Esophagus squamous epithelium (tissue), 4 donors: ENCODE measurements around the gene TADA2B.

Experiments used
- CTCF ChIP-seq, 6 experiments: fragments of 450-650 bp in 4 of 6; fragments of 200-600 bp in 2 of 6; sonication (generic) in 2 of 6; IDR thresholded peaks; one replicate each; pipeline ENCODE4 v1.5.1; 2016 to 2019; ENCODE audit warnings: antibody characterized with exemption in 6 of 6, mild to moderate bottlenecking in 4 of 6, moderate library complexity in 4 of 6
- POLR2A ChIP-seq, 4 donors: fragments of 450-650 bp; IDR thresholded peaks; one replicate each; pipeline ENCODE4 v1.6.1; 2017; ENCODE audit warnings: antibody characterized with exemption in 4 of 4, mild to moderate bottlenecking in 4 of 4, moderate library complexity in 3 of 4

- TF ChIP-seq CTCF (IDR thresholded peaks at IDR 0.05) (no peak), POLR2A (IDR thresholded peaks at IDR 0.05) (no peak)
These were observed 15.3 kb upstream of the TADA2B start for GRCh38 chr4:7027913-7028312.
